Activated CD8-positive, alpha-beta memory T cell treated with anti-CD3 and anti-CD28 coated beads for 1 hour (primary cell): Measurements from ENCODE around the gene FUNDC2.
A peak's percentile ranks its signal among the peaks of the same experiment; 100 is the strongest.
"Not testable (repeated sequence)": the region's sequence is repeated elsewhere in the genome, so short reads cannot be mapped to it uniquely, and the experiment has no call there.

ENCODE experiments used
- DNase-seq, 2 donors: peaks; one replicate each; pipeline ENCODE4 v3.0.0-alpha.2; 2020; ENCODE audit warnings: low read depth in 1 of 2; ENCODE audit errors: extremely low read depth in 1 of 2

The FUNDC2 gene

GRCh38 chrX:155026727-155027508 is at the start of gene FUNDC2:
FUNDC2 (plus strand) TSS chrX:155026844; CDS start chrX:155026939, 95 bp downstream.
- DNase-seq = peak; percentile 85 to 89

- DNase-seq = no peak
Observed at GRCh38 chrX:154979629-154980028, 47.0 kb upstream of the FUNDC2 start.

- peak; percentile 42 to 55 for DNase-seq
Observed at GRCh38 chrX:154980330-154981115, 46.1 kb upstream of the FUNDC2 start.

- DNase-seq = no peak
Observed at GRCh38 chrX:154981116-154981411, 45.6 kb upstream of the FUNDC2 start.

- DNase-seq = no peak
Observed at GRCh38 chrX:154986826-154987575, 39.6 kb upstream of the FUNDC2 start.

GRCh38 chrX:154987940-154988339 is 38.7 kb upstream of the FUNDC2 start:
- DNase-seq = no peak

GRCh38 chrX:154988719-154989118 is 37.9 kb upstream of the FUNDC2 start:
- DNase-seq = no peak

- DNase-seq = no peak
Observed at GRCh38 chrX:154990496-154990895, 36.1 kb upstream of the FUNDC2 start.

GRCh38 chrX:154991039-154991438 is 35.6 kb upstream of the FUNDC2 start:
- no peak for DNase-seq

- no peak for DNase-seq
Observed at GRCh38 chrX:154991476-154991875, 35.2 kb upstream of the FUNDC2 start.

- no peak for DNase-seq
Observed at GRCh38 chrX:154998204-154998880, 28.3 kb upstream of the FUNDC2 start.

GRCh38 chrX:155000841-155001240 is 25.8 kb upstream of the FUNDC2 start:
- no peak for DNase-seq

GRCh38 chrX:155001873-155002272 is 24.8 kb upstream of the FUNDC2 start:
- no peak for DNase-seq

- no peak for DNase-seq
Observed at GRCh38 chrX:155005190-155005589, 21.5 kb upstream of the FUNDC2 start.

GRCh38 chrX:155006379-155006778 is 20.3 kb upstream of the FUNDC2 start:
- DNase-seq = not testable (repeated sequence)

- DNase-seq = not testable (repeated sequence)
Observed at GRCh38 chrX:155006913-155007671, 19.6 kb upstream of the FUNDC2 start.

GRCh38 chrX:155008578-155008977 is 18.1 kb upstream of the FUNDC2 start:
- not testable (repeated sequence) for DNase-seq

GRCh38 chrX:155009994-155010472 is 16.6 kb upstream of the FUNDC2 start:
- no peak for DNase-seq

- DNase-seq = no peak
Observed at GRCh38 chrX:155020591-155020990, 6.1 kb upstream of the FUNDC2 start.

GRCh38 chrX:155022585-155022984 is 4.1 kb upstream of the FUNDC2 start, which contains the start of gene F8:
F8 (minus strand) TSS chrX:155022723; CDS start chrX:155022552, 171 bp downstream.
- no peak for DNase-seq
